A549 (cell line): Measurements from ENCODE around the gene CCDC85A.

Source experiments
- CEBPB ChIP-seq, 2 experiments: fragments of >200 bp in 1 of 2; sonication (Bioruptor Twin) in 1 of 2; formaldehyde crosslinking in 1 of 2; IDR thresholded peaks; 2 replicates each; pipeline ENCODE4 v1.6.1; 2012 to 2016
- JUN ChIP-seq, 2 experiments: fragments of >200 bp; sonication (Bioruptor Twin); formaldehyde crosslinking; IDR thresholded peaks; 2 replicates in 1 of 2; 3 replicates in 1 of 2; pipeline ENCODE4 v1.6.1; 2016 to 2017
- MAX ChIP-seq: IDR thresholded peaks from 2 replicates; pipeline ENCODE4 v1.6.1; 2012
- POLR2A ChIP-seq: IDR thresholded peaks from 2 replicates; pipeline ENCODE4 v1.6.1; 2012; ENCODE audit warnings: mild to moderate bottlenecking, low read length
- REST ChIP-seq: fragments of 200-600 bp; sonication (generic); IDR thresholded peaks from 2 replicates; pipeline ENCODE4 v1.6.1; 2016; ENCODE audit warnings: antibody characterized with exemption, mild to moderate bottlenecking, moderate library complexity
- USF2 ChIP-seq: fragments of 450-650 bp; IDR thresholded peaks from 2 replicates; pipeline ENCODE4 v1.6.1; 2014; ENCODE audit warnings: antibody characterized with exemption

GRCh38 chr2:56262241-56262640 is 78.5 kb downstream of the CCDC85A start:
- TF ChIP-seq JUN (IDR thresholded peaks at IDR 0.05) = no peak
- no peak for TF ChIP-seq POLR2A
- no peak for TF ChIP-seq USF2
- no peak for TF ChIP-seq CEBPB (IDR thresholded peaks at IDR 0.05)
- no peak for TF ChIP-seq MAX
- no peak for TF ChIP-seq REST
